HepG2 (cell line): ENCODE data around the gene TIRAP. TPM values are rescaled to one million over a fixed set of nuclear protein-coding genes. Genes with fewer than 3 reads are reported as not detected.

ENCODE experiments used
- FOXC1 ChIP-seq: sonication (generic); formaldehyde crosslinking; IDR thresholded peaks from 2 replicates; pipeline ENCODE4 v1.8.0; 2022; ENCODE audit warnings: mild to moderate bottlenecking, missing genetic modification reagents, borderline replicate concordance
- HNRNPK ChIP-seq: fragments of 200-400 bp; formaldehyde crosslinking; IDR thresholded peaks from 2 replicates; pipeline ENCODE4 v1.6.1; 2018; ENCODE audit warnings: low read length, low read depth, moderate library complexity, mild to moderate bottlenecking; ENCODE audit not compliant: poor library complexity, severe bottlenecking
- POGZ ChIP-seq: sonication (generic); formaldehyde crosslinking; IDR thresholded peaks from 2 replicates; pipeline ENCODE4 v1.4.0; 2020; ENCODE audit warnings: mild to moderate bottlenecking, missing genetic modification reagents
- SRY ChIP-seq: sonication (generic); formaldehyde crosslinking; IDR thresholded peaks from 2 replicates; pipeline ENCODE4 v1.8.0; 2022; ENCODE audit warnings: mild to moderate bottlenecking, missing genetic modification reagents
- TEF ChIP-seq: sonication (generic); formaldehyde crosslinking; IDR thresholded peaks from 2 replicates; pipeline ENCODE4 v1.5.0; 2020; ENCODE audit warnings: missing genetic modification reagents
- ZFY ChIP-seq: sonication (generic); formaldehyde crosslinking; IDR thresholded peaks from 2 replicates; pipeline ENCODE4 v1.4.0; 2020; ENCODE audit warnings: missing genetic modification reagents
- ZMYM4 ChIP-seq: sonication (generic); formaldehyde crosslinking; IDR thresholded peaks from 2 replicates; pipeline ENCODE4 v1.8.1; 2023; ENCODE audit warnings: mild to moderate bottlenecking, missing genetic modification reagents
- ZNF143 ChIP-seq: sonication (generic); formaldehyde crosslinking; IDR thresholded peaks from 2 replicates; pipeline ENCODE4 v1.4.0; 2020; ENCODE audit warnings: missing genetic modification reagents
- ZNF180 ChIP-seq: sonication (generic); formaldehyde crosslinking; IDR thresholded peaks from 2 replicates; pipeline ENCODE4 v1.4.0; 2020; ENCODE audit warnings: low read depth, missing genetic modification reagents, borderline replicate concordance
- ZNF337 ChIP-seq: sonication (generic); formaldehyde crosslinking; IDR thresholded peaks from 2 replicates; pipeline ENCODE4 v1.5.1; 2020; ENCODE audit warnings: missing genetic modification reagents, low read depth, mild to moderate bottlenecking, borderline replicate concordance
- ZNF432 ChIP-seq: sonication (generic); formaldehyde crosslinking; IDR thresholded peaks from 2 replicates; pipeline ENCODE4 v1.5.0; 2020; ENCODE audit warnings: missing genetic modification reagents, mild to moderate bottlenecking, borderline replicate concordance
- ZNF691 ChIP-seq: sonication (generic); formaldehyde crosslinking; IDR thresholded peaks from 2 replicates; pipeline ENCODE4 v1.4.0; 2020; ENCODE audit warnings: missing genetic modification reagents, low read depth, mild to moderate bottlenecking, borderline replicate concordance
- ZNF772 ChIP-seq: sonication (generic); formaldehyde crosslinking; IDR thresholded peaks from 2 replicates; pipeline ENCODE4 v1.5.0; 2020; ENCODE audit warnings: mild to moderate bottlenecking, missing genetic modification reagents
- polyA plus RNA-seq, 8 experiments: library from polyadenylated mRNA; depleted of rRNA in 3 of 8; stranded (reverse) in 7 of 8; unstranded in 1 of 8; fragments of >200 nt; fragmentation: Illumina TruSeq in 4 of 8; extraction: Trizol in 4 of 8; gene quantifications; 2 replicates each; pipeline versions ENCODE4 v1.2.1 to v1.2.3, GENCODE V29; 2011 to 2016; ENCODE audit warnings: low read depth in 4 of 8, missing spikeins in 1 of 8, mixed read lengths in 1 of 8; ENCODE audit not compliant: insufficient read depth in 1 of 8
- total RNA-seq, 5 experiments: library from RNA; depleted of rRNA; stranded (reverse); fragments of >200 nt; fragmentation: Illumina TruSeq; extraction: Trizol; gene quantifications; 2 replicates each; pipeline ENCODE4 v1.2.3, GENCODE V29; 2016; ENCODE audit warnings: low read depth in 1 of 5
- TF ChIP-seq, protein P1 (sequence below): sonication (generic); formaldehyde crosslinking; IDR thresholded peaks from 2 replicates; pipeline ENCODE4 v1.4.0; 2020; ENCODE audit warnings: missing genetic modification reagents
- TF ChIP-seq, protein P2 (sequence below): sonication (generic); formaldehyde crosslinking; IDR thresholded peaks from 2 replicates; pipeline ENCODE4 v1.8.1; 2022; ENCODE audit warnings: mild to moderate bottlenecking, missing genetic modification reagents
- TF ChIP-seq, protein P3 (sequence below): sonication (generic); formaldehyde crosslinking; IDR thresholded peaks from 2 replicates; pipeline ENCODE4 v1.4.0; 2020; ENCODE audit warnings: missing genetic modification reagents, mild to moderate bottlenecking, borderline replicate concordance

The TIRAP gene
- total and polyA plus RNA-seq, 2 of the 13 experiments (the other 11 are each of a cell fraction or from before 2014, with no cell fraction given), result 5.4 to 5.7 TPM

- TF ChIP-seq, protein P1, sequence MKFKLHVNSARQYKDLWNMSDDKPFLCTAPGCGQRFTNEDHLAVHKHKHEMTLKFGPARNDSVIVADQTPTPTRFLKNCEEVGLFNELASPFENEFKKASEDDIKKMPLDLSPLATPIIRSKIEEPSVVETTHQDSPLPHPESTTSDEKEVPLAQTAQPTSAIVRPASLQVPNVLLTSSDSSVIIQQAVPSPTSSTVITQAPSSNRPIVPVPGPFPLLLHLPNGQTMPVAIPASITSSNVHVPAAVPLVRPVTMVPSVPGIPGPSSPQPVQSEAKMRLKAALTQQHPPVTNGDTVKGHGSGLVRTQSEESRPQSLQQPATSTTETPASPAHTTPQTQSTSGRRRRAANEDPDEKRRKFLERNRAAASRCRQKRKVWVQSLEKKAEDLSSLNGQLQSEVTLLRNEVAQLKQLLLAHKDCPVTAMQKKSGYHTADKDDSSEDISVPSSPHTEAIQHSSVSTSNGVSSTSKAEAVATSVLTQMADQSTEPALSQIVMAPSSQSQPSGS (CRISPR knock-in tag), result no peak
- TF ChIP-seq ZFY (peak; percentile 98), SRY (CRISPR knock-in tag) (peak; percentile 66; the same call in 1 of the 2 replicates), ZMYM4 (CRISPR knock-in tag) (peak; percentile 43; the same call in 1 of the 2 replicates), ZNF143 (CRISPR knock-in tag) (0 out of 2 replicates have a peak, but pooled peaks have one; percentile 20), ZNF772 (CRISPR knock-in tag) (no peak), TEF (no peak), ZNF337 (no peak; the same call in 1 of the 2 replicates), POGZ (CRISPR knock-in tag) (no peak), ZNF180 (CRISPR knock-in tag) (no peak), FOXC1 (CRISPR knock-in tag) (0 out of 2 replicates have a peak, but pooled peaks have one; percentile 31), ZNF691 (no peak), HNRNPK (no peak), ZNF432 (no peak)
- TF ChIP-seq, protein P2, sequence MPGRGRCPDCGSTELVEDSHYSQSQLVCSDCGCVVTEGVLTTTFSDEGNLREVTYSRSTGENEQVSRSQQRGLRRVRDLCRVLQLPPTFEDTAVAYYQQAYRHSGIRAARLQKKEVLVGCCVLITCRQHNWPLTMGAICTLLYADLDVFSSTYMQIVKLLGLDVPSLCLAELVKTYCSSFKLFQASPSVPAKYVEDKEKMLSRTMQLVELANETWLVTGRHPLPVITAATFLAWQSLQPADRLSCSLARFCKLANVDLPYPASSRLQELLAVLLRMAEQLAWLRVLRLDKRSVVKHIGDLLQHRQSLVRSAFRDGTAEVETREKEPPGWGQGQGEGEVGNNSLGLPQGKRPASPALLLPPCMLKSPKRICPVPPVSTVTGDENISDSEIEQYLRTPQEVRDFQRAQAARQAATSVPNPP (CRISPR knock-in tag), result 0 out of 2 replicates have a peak, but pooled peaks have one; percentile 75
- TF ChIP-seq, protein P3, sequence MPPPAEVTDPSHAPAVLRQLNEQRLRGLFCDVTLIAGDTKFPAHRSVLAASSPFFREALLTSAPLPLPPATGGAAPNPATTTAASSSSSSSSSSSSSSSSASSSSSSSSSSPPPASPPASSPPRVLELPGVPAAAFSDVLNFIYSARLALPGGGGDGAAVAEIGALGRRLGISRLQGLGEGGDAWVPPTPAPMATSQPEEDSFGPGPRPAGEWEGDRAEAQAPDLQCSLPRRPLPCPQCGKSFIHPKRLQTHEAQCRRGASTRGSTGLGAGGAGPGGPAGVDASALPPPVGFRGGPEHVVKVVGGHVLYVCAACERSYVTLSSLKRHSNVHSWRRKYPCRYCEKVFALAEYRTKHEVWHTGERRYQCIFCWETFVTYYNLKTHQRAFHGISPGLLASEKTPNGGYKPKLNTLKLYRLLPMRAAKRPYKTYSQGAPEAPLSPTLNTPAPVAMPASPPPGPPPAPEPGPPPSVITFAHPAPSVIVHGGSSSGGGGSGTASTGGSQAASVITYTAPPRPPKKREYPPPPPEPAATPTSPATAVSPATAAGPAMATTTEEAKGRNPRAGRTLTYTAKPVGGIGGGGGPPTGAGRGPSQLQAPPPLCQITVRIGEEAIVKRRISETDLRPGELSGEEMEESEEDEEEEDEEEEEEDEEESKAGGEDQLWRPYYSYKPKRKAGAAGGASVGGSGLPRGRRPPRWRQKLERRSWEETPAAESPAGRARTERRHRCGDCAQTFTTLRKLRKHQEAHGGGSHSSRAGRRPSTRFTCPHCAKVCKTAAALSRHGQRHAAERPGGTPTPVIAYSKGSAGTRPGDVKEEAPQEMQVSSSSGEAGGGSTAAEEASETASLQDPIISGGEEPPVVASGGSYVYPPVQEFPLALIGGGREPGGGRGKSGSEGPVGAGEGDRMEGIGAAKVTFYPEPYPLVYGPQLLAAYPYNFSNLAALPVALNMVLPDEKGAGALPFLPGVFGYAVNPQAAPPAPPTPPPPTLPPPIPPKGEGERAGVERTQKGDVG, result no peak
Observed at GRCh38 chr11:126282736-126283591, at the start of gene TIRAP (continued).
